HepG2 (cell line): Measurements from ENCODE around the gene LCE1E.

Experiments
- BRCA1 ChIP-seq: sonication (generic); formaldehyde crosslinking; IDR thresholded peaks from 2 replicates; pipeline ENCODE4 v1.4.0; 2020; ENCODE audit warnings: missing genetic modification reagents
- CBX5 ChIP-seq: sonication (generic); formaldehyde crosslinking; IDR thresholded peaks from 2 replicates; pipeline ENCODE4 v1.4.0; 2020; ENCODE audit warnings: missing genetic modification reagents, borderline replicate concordance
- KDM5B ChIP-seq: sonication (generic); formaldehyde crosslinking; IDR thresholded peaks from 2 replicates; pipeline ENCODE4 v1.4.0; 2020; ENCODE audit warnings: missing genetic modification reagents, mild to moderate bottlenecking, borderline replicate concordance
- MAFG ChIP-seq: sonication (generic); formaldehyde crosslinking; IDR thresholded peaks from 2 replicates; pipeline ENCODE4 v1.5.1; 2020; ENCODE audit warnings: mild to moderate bottlenecking, missing genetic modification reagents
- ZNF562 ChIP-seq: sonication (generic); formaldehyde crosslinking; IDR thresholded peaks from 2 replicates; pipeline ENCODE4 v1.8.0; 2022; ENCODE audit warnings: missing genetic modification reagents, borderline replicate concordance
- ZNF687 ChIP-seq: sonication (generic); formaldehyde crosslinking; IDR thresholded peaks from 2 replicates; pipeline ENCODE4 v1.5.1; 2020; ENCODE audit warnings: mild to moderate bottlenecking, missing genetic modification reagents, moderate library complexity

GRCh38 chr1:152806576-152806975 lies 20.5 kb downstream of the LCE1E start, which contains the start of gene LCE1C:
- TF ChIP-seq KDM5B (CRISPR knock-in tag) (no peak), ZNF687 (no peak), ZNF562 (no peak), BRCA1 (CRISPR knock-in tag) (no peak), MAFG (CRISPR knock-in tag) (no peak), CBX5 (CRISPR knock-in tag) (no peak)
